AG04449 (cell line): ENCODE measurements around the gene CFAP141.

ENCODE experiments used
- CTCF ChIA-PET: fragments of 350-600 bp; formaldehyde crosslinking; extraction: SDS; loops from one replicate; lab custom pipeline; 2021; ENCODE audit warnings: antibody characterized with exemption; lab: Yijun Ruan, JAX
- POLR2A ChIA-PET: fragments of 400-600, 350-600 bp; formaldehyde crosslinking; extraction: SDS; loops from one replicate; lab custom pipeline; 2020; ENCODE audit warnings: antibody characterized with exemption, inconsistent platforms; lab: Yijun Ruan, JAX
- DNase-seq: peaks from one replicate; pipeline ENCODE4 v3.0.0-alpha.2; 2010; ENCODE audit warnings: low read depth, low spot score
- H3K4me3 ChIP-seq: 2 replicates; pipeline ENCODE4 v1.5.1; 2011; ENCODE audit warnings: low read depth, mild to moderate bottlenecking, control low read depth, low read length
- CTCF ChIP-seq: IDR thresholded peaks from one replicate; pipeline ENCODE4 v1.5.1; 2011; ENCODE audit warnings: mild to moderate bottlenecking, moderate library complexity, low read length, control low read depth, inconsistent platforms; ENCODE audit not compliant: insufficient read depth; ENCODE audit errors: missing control alignments

Gene CFAP141

GRCh38 chr1:154222518-154222917 lies 16.4 kb upstream of the CFAP141 start:
- CTCF ChIA-PET: interaction anchor here (1.3 kb wide), 1 partner anchor 9 kb away, joined by 4 read pairs; no protein-coding TSS in a partner anchor
- TF ChIP-seq CTCF: no peak

GRCh38 chr1:154221278-154222001 lies 15.3 kb upstream of the CFAP141 start:
- POLR2A ChIA-PET: no interaction called here
- DNase-seq: peak; percentile 67
- CTCF ChIA-PET: interaction anchor here (0.8 kb wide), 1 partner anchor 22 kb away, joined by 3 read pairs; no protein-coding TSS in a partner anchor
- peak overlapping the region; percentile 91 for H3K4me3 ChIP-seq
- TF ChIP-seq CTCF: no peak

More at GRCh38 chr1:154222518-154222917, 16.4 kb upstream of the CFAP141 start:
- peak overlapping the region; percentile 91 for H3K4me3 ChIP-seq
- POLR2A ChIA-PET: interaction anchor here (0.6 kb wide), 1 partner anchor 74 kb away, joined by 3 read pairs; no protein-coding TSS in a partner anchor
- DNase-seq: no peak

GRCh38 chr1:154220970-154221277 lies 14.8 kb upstream of the CFAP141 start:
- DNase-seq: no peak
- POLR2A ChIA-PET: interaction anchor here (0.9 to 1.1 kb wide), 3 partner anchors 13 to 34 kb away, joined by 3 to 6 read pairs (median 5); no protein-coding TSS in a partner anchor
- CTCF ChIA-PET: interaction anchor here (1.1 kb wide), 1 partner anchor 22 kb away, joined by 3 read pairs; no protein-coding TSS in a partner anchor
- H3K4me3 ChIP-seq: peak overlapping the region; percentile 91
- no peak for TF ChIP-seq CTCF

- TF ChIP-seq CTCF: no peak
- H3K4me3 ChIP-seq: peak within 1 kb of the TSS; percentile 97
- ChIA-PET POLR2A (interaction anchor here (0.7 to 1.1 kb wide), 7 partner anchors 12 to 517 kb away, joined by 3 to 6 read pairs (median 3); no protein-coding TSS in a partner anchor), CTCF (interaction anchor here (0.8 to 1.1 kb wide), 2 partner anchors 21 to 104 kb away, joined by 3 read pairs; no protein-coding TSS in a partner anchor)
- DNase-seq: peak; percentile 93
Observed at GRCh38 chr1:154220071-154220969, 14.2 kb upstream of the CFAP141 start, which contains the start of gene UBAP2L. TSS of gene UBAP2L (plus strand) at chr1:154220955. CDS start at chr1:154225124, 4,169 bp downstream.

GRCh38 chr1:154219541-154219940 lies 13.4 kb upstream of the CFAP141 start:
- no peak for TF ChIP-seq CTCF
- CTCF ChIA-PET: interaction anchor here (0.9 to 3.2 kb wide), 5 partner anchors 9 to 113 kb away, joined by 3 to 12 read pairs (median 5); partner anchors contain the start of gene ATP8B2
- POLR2A ChIA-PET: no interaction called here
- H3K4me3 ChIP-seq: peak overlapping the region; percentile 97
- no peak for DNase-seq
